Vagina (tissue), 2 donors: ENCODE data around the gene AGAP4. TPM values are rescaled to one million over a fixed set of nuclear protein-coding genes. Genes with fewer than 3 reads are reported as not detected.
"Not testable (repeated sequence)": the region's sequence is repeated elsewhere in the genome, so short reads cannot be mapped to it uniquely, and the experiment has no call there.

ENCODE experiments used
- DNase-seq, 2 donors: peaks; one replicate each; pipeline ENCODE4 v3.0.0-alpha.2; 2017; ENCODE audit errors: extremely low spot score in 2 of 2
- H3K27ac ChIP-seq: fragments of 200-600 bp; sonication (generic); one replicate; pipeline ENCODE4 v1.5.1; 2019
- H3K27me3 ChIP-seq: fragments of 200-600 bp; sonication (generic); one replicate; pipeline ENCODE4 v1.5.1; 2019
- H3K36me3 ChIP-seq, 2 donors: fragments of 200-600 bp; sonication (generic); one replicate each; pipeline ENCODE4 v1.5.1; 2017 to 2019
- H3K4me1 ChIP-seq: fragments of 200-600 bp; sonication (generic); one replicate; pipeline ENCODE4 v1.5.1; 2019
- H3K4me3 ChIP-seq, 2 donors: fragments of 200-600 bp; sonication (generic); 1 replicate in 1 of 2; 2 replicates in 1 of 2; pipeline ENCODE4 v1.5.1; 2016 to 2019
- H3K9me3 ChIP-seq: fragments of 200-600 bp; sonication (generic); one replicate; pipeline ENCODE4 v1.5.1; 2019
- intact Hi-C: fragments of 100-400 bp; cut with DNase I; formaldehyde crosslinking; loops from one replicate; pipeline ENCODE4 v1.15.1; 2023
- total RNA-seq: library from RNA; depleted of rRNA; stranded (reverse); fragments of >200 nt; gene quantifications from one replicate; pipeline ENCODE4 v1.2.3, GENCODE V29; 2016

AGAP4 gene
- total RNA-seq = 13.5 TPM

DNA sequence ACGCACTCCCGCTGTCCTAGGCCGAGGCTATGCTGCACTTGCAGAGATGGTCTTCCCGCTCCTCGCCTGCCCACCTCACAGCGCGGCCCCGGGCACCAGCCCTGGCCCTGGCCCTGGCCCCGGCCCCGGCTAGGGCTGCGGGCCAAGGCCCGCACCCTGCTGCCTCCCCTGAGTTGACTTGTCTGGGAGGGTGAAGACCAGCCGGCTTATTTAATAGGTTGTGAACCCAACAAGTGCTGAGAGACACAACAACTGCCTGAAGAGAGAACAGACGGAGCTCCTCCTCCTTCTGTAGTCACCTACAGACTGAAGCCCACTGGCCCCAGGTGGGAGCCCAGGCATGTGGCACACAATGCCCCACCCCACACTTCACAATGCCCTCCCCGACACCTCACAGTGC is at the start of gene AGAP4:
Gene AGAP4, minus strand, starts transcription at position 101 of the 400 bp plus-strand sequence. CDS start 153 bp downstream, outside the sequence.
- H3K4me3 ChIP-seq, DNase-seq, H3K27me3 ChIP-seq, intact Hi-C loops, H3K4me1 ChIP-seq, H3K9me3 ChIP-seq, H3K36me3 ChIP-seq, H3K27ac ChIP-seq: not testable (repeated sequence)

DNA sequence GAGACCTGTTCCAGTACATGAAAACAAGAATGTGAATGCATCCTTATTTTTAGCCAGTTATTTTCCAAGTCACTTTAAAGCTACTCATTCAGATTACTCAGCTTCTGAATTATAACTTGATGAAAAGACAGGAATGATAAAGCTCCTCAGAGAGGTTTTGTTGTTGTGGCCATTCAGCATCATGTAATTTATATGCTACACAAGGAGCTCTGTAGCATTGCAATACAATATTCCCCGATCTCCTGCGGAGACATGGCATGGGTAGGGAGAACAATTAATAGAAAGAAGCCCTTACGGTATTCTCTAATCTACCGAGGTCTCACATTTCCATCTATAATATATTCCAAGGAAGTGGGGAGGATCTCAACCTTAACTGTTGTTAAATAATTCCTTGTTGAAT is 43.4 kb upstream of the AGAP4 start:
- H3K9me3 ChIP-seq, H3K4me3 ChIP-seq, intact Hi-C loops, H3K27me3 ChIP-seq, H3K27ac ChIP-seq, H3K36me3 ChIP-seq, DNase-seq, H3K4me1 ChIP-seq: not testable (repeated sequence)

DNA sequence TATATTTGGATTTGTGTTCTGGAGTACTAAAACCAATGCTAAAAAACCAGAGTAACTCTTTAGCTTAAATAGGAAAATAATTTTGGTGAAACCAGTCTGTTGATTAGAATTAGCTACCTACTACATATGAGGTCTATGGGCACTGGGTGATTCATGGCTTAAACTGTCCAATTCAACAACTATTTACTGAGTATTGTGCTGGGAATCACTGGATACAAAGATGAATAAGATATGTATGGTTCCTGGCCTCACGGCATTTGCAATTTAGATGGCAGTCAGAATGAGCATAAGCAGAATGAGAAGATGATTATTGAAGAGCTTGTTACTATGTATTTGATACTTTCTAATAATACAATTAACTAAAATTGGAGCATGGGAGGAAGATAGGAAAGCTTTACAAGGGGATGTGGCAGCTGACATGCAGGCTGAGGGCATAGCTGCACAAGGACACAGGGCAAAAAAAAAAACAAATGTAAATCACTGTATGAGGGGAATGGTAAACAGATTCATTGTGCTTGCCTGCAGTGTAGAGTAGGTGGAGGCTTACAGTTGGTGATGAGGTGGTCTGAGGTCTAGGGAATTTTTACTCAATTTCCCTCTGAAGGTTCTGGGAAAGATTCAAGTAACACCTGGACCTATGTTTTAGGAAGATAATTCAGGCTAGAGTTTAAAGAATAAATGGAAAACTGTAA is 42.4 kb upstream of the AGAP4 start:
- H3K27me3 ChIP-seq, H3K27ac ChIP-seq, intact Hi-C loops, H3K4me1 ChIP-seq, H3K4me3 ChIP-seq, DNase-seq, H3K36me3 ChIP-seq, H3K9me3 ChIP-seq: not testable (repeated sequence)

GRCh38 chr10:45882880-45883279 is 35.6 kb upstream of the AGAP4 start:
- H3K9me3 ChIP-seq, intact Hi-C loops, H3K4me3 ChIP-seq, H3K36me3 ChIP-seq, DNase-seq, H3K27ac ChIP-seq, H3K27me3 ChIP-seq, H3K4me1 ChIP-seq: not testable (repeated sequence)

- H3K27ac ChIP-seq, H3K4me3 ChIP-seq, H3K36me3 ChIP-seq, H3K27me3 ChIP-seq, H3K4me1 ChIP-seq, intact Hi-C loops, H3K9me3 ChIP-seq, DNase-seq: not testable (repeated sequence)
Observed at GRCh38 chr10:45865404-45865803, 18.1 kb upstream of the AGAP4 start.

GRCh38 chr10:45864264-45864663 is 17.0 kb upstream of the AGAP4 start:
- intact Hi-C loops, DNase-seq, H3K27me3 ChIP-seq, H3K36me3 ChIP-seq, H3K9me3 ChIP-seq, H3K4me3 ChIP-seq, H3K4me1 ChIP-seq, H3K27ac ChIP-seq: not testable (repeated sequence)

GRCh38 chr10:45863632-45864031 is 16.3 kb upstream of the AGAP4 start:
- H3K4me1 ChIP-seq, H3K36me3 ChIP-seq, H3K27ac ChIP-seq, H3K4me3 ChIP-seq, H3K9me3 ChIP-seq, DNase-seq, intact Hi-C loops, H3K27me3 ChIP-seq: not testable (repeated sequence)

- H3K4me1 ChIP-seq, intact Hi-C loops, H3K27me3 ChIP-seq, H3K27ac ChIP-seq, H3K4me3 ChIP-seq, H3K36me3 ChIP-seq, H3K9me3 ChIP-seq, DNase-seq: not testable (repeated sequence)
Observed at GRCh38 chr10:45857931-45858330, 10.6 kb upstream of the AGAP4 start.

- H3K36me3 ChIP-seq, H3K27me3 ChIP-seq, H3K27ac ChIP-seq, intact Hi-C loops, H3K4me1 ChIP-seq, H3K4me3 ChIP-seq, DNase-seq, H3K9me3 ChIP-seq: not testable (repeated sequence)
Observed at GRCh38 chr10:45848467-45848866, 1.2 kb upstream of the AGAP4 start.

- H3K4me1 ChIP-seq, intact Hi-C loops, H3K27me3 ChIP-seq, H3K9me3 ChIP-seq, DNase-seq, H3K4me3 ChIP-seq, H3K27ac ChIP-seq, H3K36me3 ChIP-seq: not testable (repeated sequence)
Observed at GRCh38 chr10:45822918-45823317, 24.4 kb downstream of the AGAP4 start.

GRCh38 chr10:45820107-45820830 is 27.0 kb downstream of the AGAP4 start:
- intact Hi-C loops, H3K4me1 ChIP-seq, H3K27ac ChIP-seq, H3K4me3 ChIP-seq, H3K27me3 ChIP-seq, H3K9me3 ChIP-seq, H3K36me3 ChIP-seq, DNase-seq: not testable (repeated sequence)
